HG03571 (cell line): ENCODE data around the gene HYAL4.
"Not testable (repeated sequence)": the region's sequence is repeated elsewhere in the genome, so short reads cannot be mapped to it uniquely, and the experiment has no call there.

Source experiments
- ATAC-seq: cut with Tn5 transposase; IDR thresholded peaks from one replicate; pipeline ENCODE4 v1.9.1; 2021; ENCODE audit not compliant: unreplicated experiment

The HYAL4 gene

DNA sequence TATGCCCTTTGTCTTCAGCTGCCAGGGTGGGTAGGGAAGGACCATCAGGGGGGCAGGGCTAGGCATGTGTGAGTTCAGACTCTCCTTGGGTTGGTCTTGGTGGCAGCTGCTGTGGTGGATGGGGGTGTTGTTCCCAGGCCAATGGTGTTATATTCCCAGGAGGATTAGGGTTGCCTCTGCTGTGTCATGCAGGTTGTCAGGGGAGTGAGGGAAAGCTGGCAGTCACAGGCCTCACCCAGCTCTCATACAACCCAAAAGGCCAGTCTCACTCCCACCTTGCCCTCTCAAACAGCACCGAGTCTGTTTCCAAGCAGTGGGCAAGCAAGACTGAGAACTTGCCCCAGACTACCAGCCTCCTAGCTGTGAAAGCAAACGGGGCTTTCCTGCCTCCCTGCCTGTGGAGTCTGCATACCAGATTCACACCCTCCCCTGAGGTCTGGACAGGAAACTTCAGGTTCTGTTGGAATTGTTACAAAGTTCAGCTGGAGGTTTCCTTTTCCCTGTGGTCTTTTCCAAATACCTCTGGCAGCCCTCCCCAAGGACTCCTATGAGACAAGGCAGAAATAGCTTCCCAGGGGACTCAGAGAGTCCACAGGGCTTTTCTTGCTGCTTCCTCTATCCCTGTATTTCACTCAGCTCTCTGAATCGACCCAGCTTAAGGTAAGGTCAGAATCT is 1.4 kb downstream of the HYAL4 start:
- no peak for ATAC-seq

DNA sequence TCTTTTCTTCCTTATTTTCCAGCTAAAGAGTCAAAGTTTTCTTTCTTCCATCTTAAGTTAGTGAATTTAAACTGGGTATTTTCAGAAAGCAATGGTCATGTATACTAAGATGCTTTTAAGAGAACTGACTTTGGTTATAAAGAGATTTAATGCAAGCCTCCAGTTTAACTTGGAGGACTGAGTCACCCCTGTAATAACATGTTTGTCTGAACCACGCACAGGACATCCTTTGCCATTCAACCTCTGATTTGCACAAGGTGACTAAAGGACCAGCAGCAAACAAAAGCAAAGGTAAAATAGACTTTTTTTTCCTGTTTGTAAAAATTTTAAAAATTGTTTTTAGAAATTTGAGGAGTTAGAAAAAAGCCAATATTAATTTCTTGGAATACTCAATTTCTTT is 2.9 kb downstream of the HYAL4 start:
- ATAC-seq: no peak

DNA sequence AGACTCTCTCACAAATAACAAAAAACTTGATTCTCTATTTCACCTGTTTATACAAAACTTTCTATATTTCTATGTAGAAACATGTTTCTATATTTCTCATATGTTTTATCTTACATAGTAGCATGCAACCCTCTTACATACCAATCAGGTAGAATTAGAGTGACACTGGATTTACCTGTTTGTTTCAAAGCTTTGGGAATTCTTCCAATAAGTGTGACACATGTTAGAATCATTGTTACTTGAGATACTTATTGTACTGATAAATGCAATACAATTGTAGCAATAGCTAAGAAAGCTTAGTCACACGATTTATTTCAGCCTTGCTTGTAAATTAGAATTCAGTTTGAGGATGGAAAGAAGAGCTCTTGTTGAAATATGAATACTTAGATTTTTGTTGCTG is 4.9 kb downstream of the HYAL4 start:
- ATAC-seq: no peak

DNA sequence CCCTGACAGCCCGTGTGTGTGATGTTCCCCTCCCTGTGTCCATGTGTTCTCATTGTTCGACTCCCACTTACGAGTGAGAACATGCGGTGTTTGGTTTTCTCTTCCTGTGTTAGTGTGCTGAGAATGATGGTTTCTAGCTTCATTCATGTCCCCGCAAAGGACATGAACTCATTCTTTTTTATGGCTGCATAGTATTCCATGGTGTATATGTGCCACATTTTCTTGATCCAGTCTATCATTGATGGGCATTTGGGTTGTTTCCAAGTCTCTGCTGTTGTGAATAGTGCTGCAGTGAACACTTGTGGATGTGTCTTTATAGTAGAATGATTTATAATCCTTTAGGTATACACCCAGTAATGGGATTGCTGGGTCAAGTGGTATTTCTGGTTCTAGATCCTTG is 6.4 kb downstream of the HYAL4 start:
- ATAC-seq: not testable (repeated sequence)

DNA sequence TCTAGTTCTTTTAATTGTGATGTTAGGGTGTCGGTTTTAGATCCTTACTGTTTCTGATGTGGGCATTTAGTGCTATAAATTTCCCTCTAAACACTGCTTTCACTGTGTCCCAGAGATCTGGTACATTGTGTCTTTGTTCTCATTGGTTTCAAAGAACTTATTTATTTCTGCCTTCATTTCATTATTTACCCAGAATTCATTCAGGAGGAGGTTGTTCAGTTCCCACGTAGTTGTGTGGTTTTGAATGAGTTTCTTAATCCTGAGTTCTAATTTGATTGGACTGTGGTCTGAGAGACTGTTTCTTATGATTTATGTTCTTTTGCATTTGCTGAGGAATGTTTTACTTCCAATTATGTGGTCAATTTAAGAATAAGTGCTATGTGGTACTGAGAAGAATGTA is 9.3 kb downstream of the HYAL4 start:
- ATAC-seq: not testable (repeated sequence)

DNA sequence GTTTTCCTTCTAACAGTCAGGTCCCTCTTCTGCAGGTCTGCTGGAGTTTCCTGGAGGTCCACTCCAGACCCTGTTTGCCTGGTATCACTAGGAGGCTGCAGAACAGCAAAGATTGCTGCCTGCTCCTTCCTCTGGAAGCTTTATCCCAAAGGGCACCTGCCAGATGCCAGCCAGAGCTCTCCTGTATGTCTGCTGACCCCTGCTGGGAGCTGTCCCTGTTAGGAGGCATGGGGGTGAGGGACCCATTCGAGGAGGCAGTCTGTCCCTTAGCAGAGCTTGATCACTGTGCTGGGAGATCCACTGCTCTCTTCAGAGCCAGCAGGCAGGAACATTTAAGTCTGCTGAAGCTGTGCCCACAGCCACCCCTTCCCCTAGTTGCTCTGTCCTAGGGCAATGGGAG is 11.5 kb downstream of the HYAL4 start:
- not testable (repeated sequence) for ATAC-seq

DNA sequence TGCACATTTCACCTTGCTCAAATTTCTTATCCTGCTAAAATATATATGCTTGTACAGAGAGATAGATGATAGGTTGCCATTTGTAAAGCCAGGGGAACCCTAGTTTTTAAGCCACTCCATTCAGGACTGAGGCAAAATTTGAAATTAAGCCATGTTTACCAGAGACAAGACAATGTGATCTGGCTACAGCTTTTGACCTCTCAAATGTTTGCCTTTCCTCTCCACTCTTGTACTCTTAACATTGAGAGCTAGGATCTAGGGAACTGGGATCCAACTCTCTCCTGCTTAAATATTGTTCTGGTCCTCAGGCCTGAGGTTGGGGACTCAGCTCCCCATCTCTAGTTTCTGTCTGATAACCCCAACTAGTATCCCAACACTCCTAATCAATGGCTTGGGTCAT is 15.9 kb downstream of the HYAL4 start:
- no peak for ATAC-seq

DNA sequence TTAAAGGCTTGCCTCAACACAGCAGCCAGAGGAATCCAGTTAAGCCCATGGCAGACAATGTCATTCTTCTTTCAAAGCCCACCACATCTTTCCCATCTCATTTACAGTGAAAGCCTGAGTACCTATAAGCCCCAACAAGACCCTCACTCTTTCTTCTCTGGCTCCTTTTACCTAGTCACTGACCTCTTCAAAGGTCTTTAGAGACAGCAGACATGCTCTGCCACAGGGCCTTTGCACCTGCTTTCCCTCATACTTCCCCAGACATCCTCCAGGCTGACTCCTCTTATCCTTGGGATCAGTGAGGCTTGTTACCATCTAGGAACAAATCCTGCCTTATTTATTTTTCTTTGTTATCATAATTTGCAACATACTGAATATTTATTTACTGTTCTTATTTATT is 17.8 kb downstream of the HYAL4 start:
- ATAC-seq: no peak

DNA sequence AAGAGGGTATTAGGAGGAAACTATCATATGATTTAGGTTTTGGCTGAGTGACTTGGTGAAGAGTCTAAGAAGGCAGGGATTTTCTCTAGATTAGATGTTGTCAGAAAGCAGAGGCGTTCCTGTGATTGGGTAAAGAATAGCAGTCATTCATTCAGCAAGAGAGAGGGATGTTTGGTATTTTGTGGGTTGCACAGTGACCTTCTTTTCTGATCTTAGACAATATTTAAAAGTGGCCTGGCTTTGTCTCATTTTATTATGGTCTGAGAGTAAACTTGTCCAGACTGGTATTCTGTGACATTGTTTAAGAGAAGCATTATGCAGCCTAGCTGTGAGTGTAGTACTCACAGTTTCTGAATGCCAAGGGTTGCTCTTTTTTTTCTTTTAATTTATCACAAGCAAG is 18.5 kb downstream of the HYAL4 start:
- ATAC-seq: no peak

DNA sequence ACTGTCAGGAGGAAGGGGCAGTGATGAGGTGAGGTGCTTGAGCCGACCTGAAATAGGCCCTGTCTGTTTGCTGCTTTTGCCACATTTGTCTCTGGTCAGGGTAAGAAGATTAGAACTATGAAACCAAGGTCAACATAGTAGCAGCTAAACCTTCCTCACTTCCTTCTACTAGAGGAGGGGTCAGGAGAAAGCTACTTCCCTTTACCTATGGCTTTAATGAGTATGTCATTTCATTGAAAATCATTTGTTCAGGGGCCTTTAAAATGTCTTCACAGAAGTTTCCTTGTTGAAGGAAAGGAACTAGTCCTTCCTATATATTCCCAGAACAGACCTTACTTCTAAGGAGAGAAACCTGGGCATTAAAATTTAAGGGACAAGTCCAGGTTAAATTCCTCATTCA is 19.0 kb downstream of the HYAL4 start:
- ATAC-seq: no peak

DNA sequence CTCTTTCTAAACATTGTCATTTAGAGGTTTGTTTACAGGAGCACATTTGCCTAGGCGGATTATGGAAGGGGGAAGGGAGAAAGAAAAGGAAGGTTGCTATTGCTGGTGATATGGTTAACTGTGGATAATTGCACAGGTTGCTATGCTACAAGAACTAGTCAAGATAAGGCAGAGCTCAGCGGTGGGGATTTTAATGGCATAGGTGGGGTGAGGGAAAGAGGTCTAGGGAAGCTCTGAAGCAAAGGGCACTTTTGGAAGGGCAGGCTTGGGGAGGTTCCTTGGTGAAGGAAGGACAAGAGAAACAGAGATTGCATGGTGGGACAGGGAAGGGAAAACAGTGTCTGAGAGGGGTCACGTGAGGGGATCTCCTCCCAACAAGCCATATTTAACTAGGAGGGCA is 19.5 kb downstream of the HYAL4 start:
- no peak for ATAC-seq

DNA sequence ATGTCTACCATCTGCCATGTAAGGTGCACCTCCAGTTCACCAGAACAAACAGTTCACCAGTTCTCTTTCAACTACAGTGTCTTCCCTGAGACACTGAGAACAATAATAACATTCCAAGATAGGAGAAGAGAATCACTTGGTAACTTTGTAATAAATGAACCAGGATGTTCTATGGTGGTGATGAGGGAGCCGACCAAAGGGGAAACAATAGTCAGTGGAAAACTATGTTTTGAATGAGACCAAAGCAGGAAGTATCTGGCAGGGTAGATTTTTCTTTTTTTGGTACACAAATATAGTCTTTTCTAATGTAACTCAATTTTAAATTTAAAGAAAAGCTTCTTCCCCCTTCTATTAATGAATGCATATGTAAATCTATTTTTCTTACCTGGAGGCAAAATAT is 20.0 kb downstream of the HYAL4 start:
- ATAC-seq: no peak

DNA sequence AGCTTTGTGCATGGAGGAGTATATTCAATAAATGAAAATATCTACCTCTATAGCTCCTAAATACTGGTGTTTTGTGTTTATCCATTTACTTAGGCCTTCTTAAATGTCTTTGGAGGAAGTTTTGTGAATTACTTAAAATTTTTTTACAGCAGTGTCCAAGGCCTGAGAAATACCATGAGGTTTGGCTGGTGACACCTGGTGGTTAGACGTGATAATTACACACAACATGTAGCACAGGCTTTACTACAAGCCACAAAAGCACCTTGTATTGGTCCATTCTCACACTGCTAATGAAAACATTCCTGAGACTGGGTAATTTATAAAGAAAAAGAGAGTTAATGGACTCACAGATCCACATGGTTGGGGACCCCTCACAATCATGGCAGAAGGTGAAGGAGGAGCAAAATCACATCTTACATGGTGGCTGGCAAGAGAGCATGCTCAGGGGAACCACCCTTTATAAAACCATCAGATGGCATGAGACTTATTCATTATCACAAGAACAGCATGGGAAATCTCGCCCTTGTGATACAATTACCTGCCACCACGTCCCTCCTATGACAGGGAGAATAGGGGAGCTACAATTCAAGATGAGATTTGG is 20.6 kb downstream of the HYAL4 start:
- peak; percentile 82 for ATAC-seq

DNA sequence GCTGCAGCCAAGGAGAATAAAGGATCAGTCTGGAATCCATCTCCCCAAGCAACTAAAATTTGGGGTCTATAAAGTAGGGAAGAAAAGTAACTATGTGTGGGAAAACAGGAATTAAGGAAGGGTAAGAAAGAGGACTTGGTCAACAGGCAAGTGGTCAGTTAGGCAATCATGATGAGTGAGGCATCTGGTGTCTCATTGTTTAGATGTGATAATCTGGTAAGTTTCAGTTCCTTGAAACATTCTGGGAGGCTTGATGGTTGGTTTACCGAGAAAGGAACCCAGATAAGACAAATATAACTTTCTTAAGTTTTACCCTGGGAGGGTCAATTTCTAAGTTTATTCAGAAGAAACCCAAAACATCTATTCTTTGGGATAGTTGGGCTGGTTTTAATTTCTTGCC is 22.3 kb downstream of the HYAL4 start:
- no peak for ATAC-seq

DNA sequence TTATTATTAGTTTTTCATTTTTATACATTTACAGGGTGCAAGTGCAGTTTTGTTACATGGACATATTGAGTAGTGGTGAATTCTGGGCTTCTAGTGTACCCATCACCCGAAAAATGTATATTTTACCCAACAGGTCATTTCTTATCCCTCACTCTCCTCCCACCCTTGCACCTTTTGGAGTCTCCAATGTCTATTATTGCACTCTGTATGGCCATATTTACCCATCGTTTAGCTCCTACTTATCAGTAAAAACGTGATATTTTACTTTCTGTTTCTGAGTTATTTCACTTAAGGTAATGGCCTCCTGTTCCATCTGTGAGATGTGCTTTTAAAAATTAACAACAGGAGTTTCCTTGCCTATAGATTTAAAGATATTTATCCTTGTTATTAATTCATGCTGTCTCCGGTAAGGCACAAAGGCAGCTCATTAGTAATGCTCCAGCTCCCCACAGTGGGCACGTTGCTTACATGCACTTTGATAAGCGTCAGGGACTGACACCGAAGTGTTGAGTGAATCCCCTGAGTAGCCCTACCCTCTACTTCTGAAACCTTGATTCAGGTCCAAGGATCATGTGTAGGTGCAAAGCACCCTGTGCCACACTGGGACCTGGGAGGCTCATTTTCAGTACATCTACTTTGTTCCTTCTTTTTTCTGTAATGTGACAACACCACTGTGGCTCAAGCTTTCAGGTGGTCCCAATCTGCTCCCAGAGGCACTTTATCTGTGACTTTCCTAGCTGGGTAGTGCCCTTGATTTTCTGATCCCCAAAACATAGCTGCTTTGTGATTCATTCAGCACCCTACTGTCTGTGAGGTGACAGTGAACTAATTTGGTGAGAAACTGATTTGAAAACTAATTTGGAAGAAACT is 27.3 kb downstream of the HYAL4 start:
- peak; percentile 66 for ATAC-seq

DNA sequence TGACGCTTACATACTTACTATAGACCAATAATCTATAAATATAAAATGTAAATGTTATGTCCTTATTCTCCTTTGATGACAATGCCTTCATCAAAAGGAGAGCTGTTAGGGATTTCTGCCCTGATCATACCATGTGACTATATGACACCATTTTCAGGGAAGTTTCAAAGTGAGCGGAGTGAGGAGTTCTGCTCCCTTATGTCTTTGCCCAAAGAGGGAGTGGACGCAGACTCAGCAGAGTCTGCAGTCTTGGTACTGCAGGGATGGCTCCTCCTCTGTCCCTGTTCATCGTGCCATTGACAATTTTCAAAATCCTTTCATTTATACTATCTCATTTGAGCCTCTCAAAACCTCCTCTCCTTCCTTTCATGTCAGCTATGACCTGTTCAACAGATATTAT is 27.9 kb downstream of the HYAL4 start:
- ATAC-seq: no peak

DNA sequence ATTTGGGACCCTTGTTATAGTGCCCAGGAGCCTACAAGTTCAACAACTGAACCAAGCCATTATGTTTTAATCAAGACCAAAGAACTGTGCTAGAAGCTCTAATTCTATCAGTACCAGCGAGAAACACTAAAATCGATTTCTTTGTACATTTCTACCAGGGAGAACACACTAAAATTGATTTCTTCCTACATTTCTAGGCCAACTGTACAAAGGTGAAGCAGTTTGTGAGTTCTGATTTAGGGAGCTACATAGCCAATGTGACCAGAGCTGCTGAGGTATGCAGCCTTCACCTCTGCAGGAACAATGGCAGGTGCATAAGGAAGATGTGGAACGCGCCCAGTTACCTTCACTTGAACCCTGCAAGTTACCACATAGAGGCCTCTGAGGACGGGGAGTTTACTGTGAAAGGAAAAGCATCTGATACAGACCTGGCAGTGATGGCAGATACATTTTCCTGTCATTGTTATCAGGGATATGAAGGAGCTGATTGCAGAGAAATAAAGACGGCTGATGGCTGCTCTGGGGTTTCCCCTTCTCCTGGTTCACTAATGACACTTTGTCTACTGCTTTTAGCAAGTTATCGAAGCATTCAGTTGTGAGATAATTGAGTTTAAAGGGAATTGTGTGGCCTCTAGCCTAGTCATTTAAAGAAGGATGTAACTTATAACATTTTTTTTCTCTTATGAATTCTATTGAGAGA is 31.7 kb downstream of the HYAL4 start:
- ATAC-seq: no peak

DNA sequence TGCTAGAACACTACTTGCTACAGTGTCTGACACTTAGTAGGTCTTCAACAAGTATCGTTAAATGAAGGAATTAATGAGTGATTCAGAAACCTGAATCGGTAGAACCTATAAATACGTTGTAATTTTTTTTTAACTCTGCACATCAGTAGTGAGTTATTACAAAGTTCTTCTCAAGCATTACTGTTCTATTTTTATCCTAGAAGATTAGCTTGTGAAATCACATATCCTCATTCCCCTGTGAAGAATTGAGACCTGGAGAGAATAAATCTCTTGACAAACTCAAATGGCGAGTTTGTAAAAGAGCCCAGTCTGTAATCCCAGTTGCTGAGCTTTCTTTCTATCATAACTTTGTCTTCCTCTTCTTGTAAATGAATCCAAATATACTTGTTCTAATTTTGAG is 34.7 kb downstream of the HYAL4 start:
- no peak for ATAC-seq

DNA sequence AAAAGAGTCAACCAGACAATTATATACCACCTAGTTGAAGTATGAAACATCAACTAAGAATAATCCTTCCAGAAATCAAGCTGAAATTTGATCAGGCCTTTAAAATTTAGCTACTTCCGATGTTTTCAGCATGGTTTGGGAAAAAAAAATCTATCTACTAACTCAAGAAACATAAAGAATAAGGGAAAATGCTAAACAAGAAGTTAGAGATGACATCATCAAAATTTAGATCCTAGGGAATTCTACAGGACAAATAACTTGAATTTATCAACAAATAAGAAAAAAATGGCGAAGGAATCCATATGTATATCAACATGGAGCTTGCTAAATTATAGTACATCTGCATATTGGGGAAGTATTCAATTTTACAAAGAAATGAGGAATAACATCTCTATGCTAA is 36.3 kb downstream of the HYAL4 start:
- no peak for ATAC-seq

DNA sequence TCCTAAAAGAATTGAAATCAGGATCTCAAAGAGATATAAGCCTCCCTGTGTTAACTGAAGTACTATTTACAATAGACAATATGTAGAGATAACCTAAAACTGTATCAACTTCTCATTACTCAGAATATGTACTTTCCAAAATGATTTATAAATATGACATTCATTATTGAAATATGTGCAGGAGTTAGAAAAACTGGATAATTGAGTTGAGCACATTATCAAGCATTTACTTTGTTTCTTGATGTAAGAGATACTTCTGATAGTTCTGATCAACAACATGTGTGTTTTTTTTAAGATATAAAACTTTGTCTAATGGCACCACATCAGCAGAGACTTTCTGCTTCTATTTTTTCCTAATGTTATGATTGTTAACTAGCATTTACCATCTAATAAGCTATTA is 38.2 kb downstream of the HYAL4 start:
- no peak for ATAC-seq

DNA sequence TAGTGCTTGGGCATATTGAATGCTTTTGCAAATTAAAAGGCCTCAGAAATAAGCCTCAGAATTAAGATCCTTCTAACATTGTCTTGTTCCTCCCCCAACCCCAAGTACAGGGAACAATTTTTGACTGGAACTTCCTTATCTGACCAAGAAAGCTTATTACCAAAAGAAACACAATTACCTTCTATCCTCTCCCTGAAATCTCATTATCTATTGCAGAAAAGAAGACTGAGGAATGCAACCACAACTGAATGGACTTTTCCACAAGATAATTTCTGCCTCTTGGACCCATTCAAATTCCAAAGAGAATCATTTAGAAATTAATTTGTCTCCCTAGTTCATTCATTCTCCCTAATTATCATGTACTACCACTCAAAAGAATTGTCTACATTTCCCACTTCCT is 43.2 kb downstream of the HYAL4 start:
- no peak for ATAC-seq

DNA sequence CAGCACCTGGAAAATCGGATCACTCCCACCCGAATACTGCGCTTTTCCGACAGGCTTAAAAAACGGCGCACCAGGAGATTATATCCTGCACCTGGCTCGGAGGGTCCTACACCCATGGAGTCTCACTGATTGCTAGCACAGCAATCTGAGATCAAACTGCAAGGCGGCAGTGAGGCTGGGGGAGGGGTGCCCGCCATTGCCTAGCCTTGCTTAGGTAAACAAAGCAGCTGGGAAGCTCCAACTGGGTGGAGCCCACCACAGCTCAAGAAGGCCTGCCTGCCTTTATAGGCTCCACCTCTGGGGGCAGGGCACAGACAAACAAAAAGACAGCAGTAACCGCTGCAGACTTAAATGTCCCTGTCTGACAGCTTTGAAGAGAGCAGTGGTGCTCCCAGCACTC is 49.8 kb downstream of the HYAL4 start:
- ATAC-seq: not testable (repeated sequence)
